NCI-H748 (cell line): ENCODE measurements around the gene C17orf50.
"Not testable (repeated sequence)": the region's sequence is repeated elsewhere in the genome, so short reads cannot be mapped to it uniquely, and the experiment has no call there.

Experiments used
- DNase-seq: peaks from one replicate; lab custom pipeline; 2025; ENCODE audit not compliant: unreplicated experiment; lab: John Stamatoyannopoulos, UW

C17orf50 gene

GRCh38 chr17:35751541-35751940 lies 9.1 kb upstream of the C17orf50 start:
- not testable (repeated sequence) for DNase-seq

GRCh38 chr17:35752471-35752870 lies 8.2 kb upstream of the C17orf50 start:
- no peak for DNase-seq

GRCh38 chr17:35752945-35753764 lies 7.5 kb upstream of the C17orf50 start, which contains the start of gene GAS2L2:
GAS2L2 (minus strand) TSS chr17:35753239; CDS start chr17:35752850, 389 bp downstream.
- DNase-seq: no peak

GRCh38 chr17:35757243-35757642 lies 3.4 kb upstream of the C17orf50 start:
- no peak for DNase-seq

- no peak for DNase-seq
Measured at GRCh38 chr17:35761601-35762000, 914 bp downstream of the C17orf50 start.

- no peak for DNase-seq
Measured at GRCh38 chr17:35763767-35764122, 3.1 kb downstream of the C17orf50 start.

- peak; percentile 94 for DNase-seq
Measured at GRCh38 chr17:35764123-35764991, 3.7 kb downstream of the C17orf50 start.

- no peak for DNase-seq
Measured at GRCh38 chr17:35765086-35765710, 4.5 kb downstream of the C17orf50 start.

- DNase-seq: no peak
Measured at GRCh38 chr17:35765756-35766488, 5.2 kb downstream of the C17orf50 start.

- DNase-seq: no peak
Measured at GRCh38 chr17:35766489-35766877, 5.8 kb downstream of the C17orf50 start.

- peak; percentile 17 for DNase-seq
Measured at GRCh38 chr17:35766903-35767510, 6.3 kb downstream of the C17orf50 start.

GRCh38 chr17:35768797-35769196 lies 8.1 kb downstream of the C17orf50 start:
- no peak for DNase-seq

- no peak for DNase-seq
Measured at GRCh38 chr17:35769895-35770486, 9.3 kb downstream of the C17orf50 start.

GRCh38 chr17:35773129-35773528 lies 12.4 kb downstream of the C17orf50 start:
- no peak for DNase-seq

- DNase-seq: no peak
Measured at GRCh38 chr17:35773679-35774425, 13.2 kb downstream of the C17orf50 start.

- DNase-seq: no peak
Measured at GRCh38 chr17:35774499-35774898, 13.8 kb downstream of the C17orf50 start.

- no peak for DNase-seq
Measured at GRCh38 chr17:35775039-35775438, 14.4 kb downstream of the C17orf50 start.

GRCh38 chr17:35775583-35775982 lies 14.9 kb downstream of the C17orf50 start:
- DNase-seq: no peak

GRCh38 chr17:35778641-35779196 lies 18.0 kb downstream of the C17orf50 start:
- no peak for DNase-seq
